ENCODE measurements around the gene STX8. TPM values are rescaled to one million over a fixed set of nuclear protein-coding genes. Genes with fewer than 3 reads are reported as not detected.

The STX8 gene
- total RNA-seq, 1 experiment from 2014 or later: 50.3 TPM

DNA sequence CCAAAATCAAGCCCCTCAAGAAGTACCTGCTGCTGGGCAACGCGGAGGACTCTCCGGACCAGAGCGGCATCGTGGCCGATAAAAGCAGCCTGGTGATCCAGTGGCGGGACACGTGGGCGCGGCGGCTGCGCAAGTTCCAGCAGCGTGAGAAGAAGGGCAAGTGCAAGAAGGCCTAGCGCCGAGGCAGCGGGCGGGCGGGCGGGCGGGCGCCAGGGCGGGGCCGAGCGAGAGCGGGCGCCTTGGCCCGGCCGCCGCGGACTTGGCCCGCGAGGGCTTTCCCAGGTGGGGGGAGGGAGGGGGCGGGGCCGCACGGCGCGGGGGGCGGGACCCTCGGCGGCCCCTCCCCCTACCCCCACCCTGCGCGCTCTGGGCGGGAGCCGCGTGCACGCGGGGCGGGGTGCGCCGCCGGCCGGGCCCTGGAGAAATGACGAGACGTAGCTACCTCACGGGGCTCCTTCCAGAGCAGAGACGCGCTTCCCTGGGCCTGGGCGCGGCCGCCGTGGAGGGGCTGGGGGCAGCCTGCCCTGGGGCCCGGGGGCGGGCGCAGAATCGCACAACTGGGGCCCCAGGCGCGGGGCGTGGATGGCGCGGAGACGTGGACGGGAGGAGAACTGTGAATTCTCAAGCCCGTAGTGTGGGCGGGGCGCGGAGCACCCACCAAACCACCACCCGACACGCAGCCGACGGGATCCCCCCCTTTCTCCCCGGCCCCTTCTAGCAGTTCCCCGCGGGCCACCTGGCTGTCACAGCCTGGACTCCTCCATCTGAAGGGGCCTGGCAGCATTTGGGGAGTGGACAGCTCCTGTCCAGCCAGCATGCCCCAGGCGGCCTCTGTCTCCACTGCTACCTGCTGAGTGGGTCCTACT, 335.6 kb downstream of the STX8 start:
- Histone ChIP-seq H3K4me3 (ENCODE audit: low read depth in 2 of 2, low read length in 2 of 2) (peak overlapping the region; percentile 41 to 59), H3K36me3 (ENCODE audit: control insufficient read depth, insufficient read depth, low read length) (no peaks in the 10 kb centered on the region), H3K9me3 (ENCODE audit: control insufficient read depth, insufficient read depth, low read depth, low read length) (no peaks in the 10 kb centered on the region), H3K27ac (ENCODE audit: low read length) (peak overlapping the region; percentile 51; the same call in 1 of the 2 replicates), H3K27me3 (ENCODE audit: control insufficient read depth, insufficient read depth, low read length) (no peaks in the 10 kb centered on the region), H3K4me1 (ENCODE audit: control insufficient read depth, insufficient read depth, low read length) (peaks cover 10% of the 10 kb centered on the region)
- ATAC-seq (peak; percentile 77), DNase-seq (ENCODE audit: low read depth, low spot score) (no peak)
- TF ChIP-seq SIN3A (IDR thresholded peaks at IDR 0.05; ENCODE audit: borderline replicate concordance, insufficient read depth, low read depth, low read length) (no peak), TCF7L2 (IDR thresholded peaks at IDR 0.05; ENCODE audit: low read depth, low read length) (no peak), POLR2AphosphoS5 (IDR thresholded peaks at IDR 0.05; ENCODE audit: low read depth, low read length) (no peak)
- TF ChIP-seq, protein P1, sequence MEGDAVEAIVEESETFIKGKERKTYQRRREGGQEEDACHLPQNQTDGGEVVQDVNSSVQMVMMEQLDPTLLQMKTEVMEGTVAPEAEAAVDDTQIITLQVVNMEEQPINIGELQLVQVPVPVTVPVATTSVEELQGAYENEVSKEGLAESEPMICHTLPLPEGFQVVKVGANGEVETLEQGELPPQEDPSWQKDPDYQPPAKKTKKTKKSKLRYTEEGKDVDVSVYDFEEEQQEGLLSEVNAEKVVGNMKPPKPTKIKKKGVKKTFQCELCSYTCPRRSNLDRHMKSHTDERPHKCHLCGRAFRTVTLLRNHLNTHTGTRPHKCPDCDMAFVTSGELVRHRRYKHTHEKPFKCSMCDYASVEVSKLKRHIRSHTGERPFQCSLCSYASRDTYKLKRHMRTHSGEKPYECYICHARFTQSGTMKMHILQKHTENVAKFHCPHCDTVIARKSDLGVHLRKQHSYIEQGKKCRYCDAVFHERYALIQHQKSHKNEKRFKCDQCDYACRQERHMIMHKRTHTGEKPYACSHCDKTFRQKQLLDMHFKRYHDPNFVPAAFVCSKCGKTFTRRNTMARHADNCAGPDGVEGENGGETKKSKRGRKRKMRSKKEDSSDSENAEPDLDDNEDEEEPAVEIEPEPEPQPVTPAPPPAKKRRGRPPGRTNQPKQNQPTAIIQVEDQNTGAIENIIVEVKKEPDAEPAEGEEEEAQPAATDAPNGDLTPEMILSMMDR (IDR thresholded peaks at IDR 0.05): no peak
- TF ChIP-seq, protein P2, sequence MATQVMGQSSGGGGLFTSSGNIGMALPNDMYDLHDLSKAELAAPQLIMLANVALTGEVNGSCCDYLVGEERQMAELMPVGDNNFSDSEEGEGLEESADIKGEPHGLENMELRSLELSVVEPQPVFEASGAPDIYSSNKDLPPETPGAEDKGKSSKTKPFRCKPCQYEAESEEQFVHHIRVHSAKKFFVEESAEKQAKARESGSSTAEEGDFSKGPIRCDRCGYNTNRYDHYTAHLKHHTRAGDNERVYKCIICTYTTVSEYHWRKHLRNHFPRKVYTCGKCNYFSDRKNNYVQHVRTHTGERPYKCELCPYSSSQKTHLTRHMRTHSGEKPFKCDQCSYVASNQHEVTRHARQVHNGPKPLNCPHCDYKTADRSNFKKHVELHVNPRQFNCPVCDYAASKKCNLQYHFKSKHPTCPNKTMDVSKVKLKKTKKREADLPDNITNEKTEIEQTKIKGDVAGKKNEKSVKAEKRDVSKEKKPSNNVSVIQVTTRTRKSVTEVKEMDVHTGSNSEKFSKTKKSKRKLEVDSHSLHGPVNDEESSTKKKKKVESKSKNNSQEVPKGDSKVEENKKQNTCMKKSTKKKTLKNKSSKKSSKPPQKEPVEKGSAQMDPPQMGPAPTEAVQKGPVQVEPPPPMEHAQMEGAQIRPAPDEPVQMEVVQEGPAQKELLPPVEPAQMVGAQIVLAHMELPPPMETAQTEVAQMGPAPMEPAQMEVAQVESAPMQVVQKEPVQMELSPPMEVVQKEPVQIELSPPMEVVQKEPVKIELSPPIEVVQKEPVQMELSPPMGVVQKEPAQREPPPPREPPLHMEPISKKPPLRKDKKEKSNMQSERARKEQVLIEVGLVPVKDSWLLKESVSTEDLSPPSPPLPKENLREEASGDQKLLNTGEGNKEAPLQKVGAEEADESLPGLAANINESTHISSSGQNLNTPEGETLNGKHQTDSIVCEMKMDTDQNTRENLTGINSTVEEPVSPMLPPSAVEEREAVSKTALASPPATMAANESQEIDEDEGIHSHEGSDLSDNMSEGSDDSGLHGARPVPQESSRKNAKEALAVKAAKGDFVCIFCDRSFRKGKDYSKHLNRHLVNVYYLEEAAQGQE (IDR thresholded peaks at IDR 0.05; ENCODE audit: insufficient read depth in 1 of 2, low read depth in 2 of 2, low read length in 1 of 2): peak in 1 of 2 experiments; percentile 57; a peak in 1 of 4 replicates
- no TSS peak for BruUV-seq (replicated peaks)
- ChIA-PET CTCF (interaction anchor here (0.6 kb wide), 1 partner anchor 44 kb away, joined by 4 read pairs; no protein-coding TSS in a partner anchor), POLR2A (no interaction called here)
- in situ Hi-C loops (cut with HindIII; ENCODE audit: low pct_unique_long_range_greater_than_20kb, low sequenced_read_pairs) (no loop called here), intact Hi-C loops (cut with micrococcal nuclease; ENCODE audit: unreplicated experiment) (no loop called here)

DNA sequence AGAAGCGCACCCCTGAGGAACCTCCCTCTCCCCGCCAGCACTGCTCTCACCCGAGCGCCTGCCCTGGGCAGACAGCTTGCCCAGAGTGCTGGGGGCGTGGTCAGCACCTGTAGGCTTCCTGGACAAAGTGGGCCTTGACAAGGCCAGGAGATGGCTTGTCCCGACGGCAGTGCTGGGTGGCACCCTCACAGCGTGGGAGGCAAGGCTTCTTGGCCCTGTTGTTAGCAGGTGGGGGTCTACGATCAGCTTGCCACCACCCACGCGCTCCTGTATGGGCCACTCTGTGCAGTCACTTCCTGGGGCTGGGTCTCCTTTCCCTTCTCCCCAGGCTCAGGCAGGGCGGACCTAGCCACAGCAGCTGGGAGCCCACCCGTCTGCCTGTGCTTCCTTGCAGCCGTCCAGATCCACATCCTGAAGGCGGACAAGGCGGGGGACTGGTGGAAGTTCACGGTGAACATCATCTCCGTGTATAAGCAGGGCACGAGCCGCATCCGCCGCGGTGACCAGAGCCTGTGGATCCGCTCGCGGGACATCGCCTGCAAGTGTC, 336.3 kb downstream of the STX8 start:
- Histone ChIP-seq H3K27ac (ENCODE audit: low read length) (peak overlapping the region; percentile 51), H3K4me3 (ENCODE audit: low read depth in 2 of 2, low read length in 2 of 2) (peak overlapping the region; percentile 41 to 59), H3K4me1 (ENCODE audit: control insufficient read depth, insufficient read depth, low read length) (peaks cover 10% of the 10 kb centered on the region), H3K36me3 (ENCODE audit: control insufficient read depth, insufficient read depth, low read length) (no peaks in the 10 kb centered on the region), H3K9me3 (ENCODE audit: control insufficient read depth, insufficient read depth, low read depth, low read length) (no peaks in the 10 kb centered on the region), H3K27me3 (ENCODE audit: control insufficient read depth, insufficient read depth, low read length) (no peaks in the 10 kb centered on the region)
- TF ChIP-seq, protein P2 (IDR thresholded peaks at IDR 0.05; ENCODE audit: insufficient read depth in 1 of 2, low read depth in 2 of 2, low read length in 1 of 2): no peak
- TF ChIP-seq SIN3A (IDR thresholded peaks at IDR 0.05; ENCODE audit: borderline replicate concordance, insufficient read depth, low read depth, low read length) (no peak), POLR2AphosphoS5 (IDR thresholded peaks at IDR 0.05; ENCODE audit: low read depth, low read length) (no peak), TCF7L2 (IDR thresholded peaks at IDR 0.05; ENCODE audit: low read depth, low read length) (no peak)
- TF ChIP-seq, protein P1 (IDR thresholded peaks at IDR 0.05): no peak
- no peak for DNase-seq (ENCODE audit: low read depth, low spot score)
- in situ Hi-C loops (cut with HindIII; ENCODE audit: low pct_unique_long_range_greater_than_20kb, low sequenced_read_pairs) (no loop called here), intact Hi-C loops (cut with micrococcal nuclease; ENCODE audit: unreplicated experiment) (no loop called here)
- POLR2A ChIA-PET: no interaction called here
- peak; percentile 7; the same call in 1 of the 2 replicates for ATAC-seq
- BruUV-seq (replicated peaks): no TSS peak
- CTCF ChIA-PET: no interaction called here
